HCT116 (cell line): ENCODE results near the gene CTBP2. TPM values are rescaled to one million over a fixed set of nuclear protein-coding genes. Genes with fewer than 3 reads are reported as not detected.

ENCODE experiments used
- ATAC-seq: fragments of 200-7000 bp; cut with Tn5 transposase; 2 replicates; pipeline ENCODE4 v1.9.1; 2020; ENCODE audit warnings: mild to moderate bottlenecking, moderate library complexity
- BruUV-seq: library from RNA; stranded (reverse); fragments of 400-500 nt; replicated peaks from 2 replicates; lab custom pipeline; 2021; lab: Mats Ljungman, UMichigan
- CTCF ChIA-PET: fragments of 300-600 bp; sonication (Branson Sonifier 250); formaldehyde crosslinking; loops from one replicate; lab custom pipeline; 2021; ENCODE audit warnings: antibody characterized with exemption; lab: Charles Lee
- POLR2A ChIA-PET: fragments of 300-600, 350-600 bp; sonication (Branson Sonifier 250); formaldehyde crosslinking; loops from one replicate; lab custom pipeline; 2021; ENCODE audit warnings: antibody characterized with exemption; lab: Charles Lee
- RAD21 ChIA-PET, 2 experiments: fragments of 300-600 bp; sonication (Branson Sonifier 250); formaldehyde crosslinking; loops; one replicate each; lab custom pipeline; 2023; ENCODE audit warnings: low total read pairs in 2 of 2; ENCODE audit not compliant: uncharacterized antibody in 2 of 2, unreplicated experiment in 2 of 2, low non-redundant PET in 1 of 2; lab: Charles Lee
- DNase-seq: peaks from one replicate; pipeline ENCODE4 v3.0.0-alpha.2; 2010; ENCODE audit warnings: low read depth, low spot score
- H2AFZ ChIP-seq: fragments of 200-600 bp; shearing (Covaris generic), sonication (generic); 2 replicates; pipeline ENCODE4 v1.6.1; 2017; ENCODE audit warnings: low read depth, mixed run types, mixed read lengths, antibody characterized with exemption, low read length; ENCODE audit not compliant: poor library complexity, severe bottlenecking
- H3K27ac ChIP-seq: 2 replicates; pipeline ENCODE4 v1.5.1; 2012; ENCODE audit warnings: low read depth, low read length
- H3K27me3 ChIP-seq: fragments of 200-600 bp; sonication (generic); 2 replicates; pipeline ENCODE4 v1.6.1; 2016; ENCODE audit warnings: mixed run types, low read length, mixed read lengths; ENCODE audit not compliant: insufficient read depth
- H3K36me3 ChIP-seq, 2 experiments: fragments of 200-500 bp in 1 of 2; fragments of 200-600 bp in 1 of 2; sonication (Bioruptor generic) in 1 of 2; sonication (generic) in 1 of 2; 2 replicates each; pipeline versions ENCODE4 v1.5.1 to v1.6.1; 2014 to 2016; ENCODE audit warnings: low read length in 2 of 2, inconsistent platforms in 1 of 2, mixed read lengths in 1 of 2, mixed run types in 1 of 2; ENCODE audit not compliant: insufficient read depth in 2 of 2, control insufficient read depth in 1 of 2
- H3K4me1 ChIP-seq, 2 experiments: fragments of 200-600 bp in 1 of 2; sonication (generic) in 1 of 2; 2 replicates each; pipeline versions ENCODE4 v1.5.1 to v1.6.1; 2012 to 2017; ENCODE audit warnings: low read length in 2 of 2, inconsistent platforms in 1 of 2, mild to moderate bottlenecking in 1 of 2, mixed read lengths in 1 of 2, mixed run types in 1 of 2, moderate library complexity in 1 of 2; ENCODE audit not compliant: insufficient read depth in 2 of 2, control insufficient read depth in 1 of 2
- H3K4me2 ChIP-seq: fragments of 200-600 bp; sonication (generic); 2 replicates; pipeline ENCODE4 v1.6.1; 2017; ENCODE audit warnings: mixed run types, low read length, mixed read lengths
- H3K4me3 ChIP-seq, 2 experiments: fragments of 200-600 bp in 1 of 2; sonication (generic) in 1 of 2; replicated peaks in 1 of 2; 2 replicates each; pipeline ENCODE4 v1.5.1; 2011 to 2016; ENCODE audit warnings: low read length in 2 of 2, control low read depth in 1 of 2, low read depth in 1 of 2, mild to moderate bottlenecking in 1 of 2, mixed read lengths in 1 of 2, mixed run types in 1 of 2
- H3K79me2 ChIP-seq: fragments of 200-600 bp; sonication (generic); 2 replicates; pipeline ENCODE4 v1.6.1; 2017; ENCODE audit warnings: mild to moderate bottlenecking, mixed run types, low read length, moderate library complexity, mixed read lengths; ENCODE audit not compliant: insufficient read depth
- H3K9ac ChIP-seq: fragments of 200-600 bp; sonication (generic); 2 replicates; pipeline ENCODE4 v1.6.1; 2016; ENCODE audit warnings: low read length, mixed read lengths
- H3K9me2 ChIP-seq: fragments of 200-600 bp; sonication (generic), shearing (Covaris generic); 2 replicates; pipeline ENCODE4 v1.6.1; 2017; ENCODE audit warnings: mixed run types, mild to moderate bottlenecking, moderate library complexity; ENCODE audit not compliant: insufficient read depth
- H3K9me3 ChIP-seq, 2 experiments: fragments of 200-500 bp in 1 of 2; fragments of 200-600 bp in 1 of 2; sonication (Bioruptor generic) in 1 of 2; sonication (generic) in 1 of 2; 2 replicates each; pipeline ENCODE4 v1.6.1; 2014 to 2017; ENCODE audit warnings: low read length in 2 of 2, mixed read lengths in 2 of 2, inconsistent platforms in 1 of 2, low read depth in 1 of 2, mild to moderate bottlenecking in 1 of 2, mixed run types in 1 of 2, moderate library complexity in 1 of 2; ENCODE audit not compliant: control insufficient read depth in 1 of 2, insufficient read depth in 1 of 2
- H4K20me1 ChIP-seq: fragments of 200-600 bp; sonication (generic), shearing (Covaris generic); 2 replicates; pipeline ENCODE4 v1.6.1; 2017; ENCODE audit warnings: mixed run types, mild to moderate bottlenecking, moderate library complexity; ENCODE audit not compliant: insufficient read depth
- ATF3 ChIP-seq: IDR thresholded peaks from 2 replicates; pipeline ENCODE4 v1.6.1; 2012
- CBX3 ChIP-seq: IDR thresholded peaks from 2 replicates; pipeline ENCODE4 v1.6.1; 2012; ENCODE audit warnings: low read depth
- CEBPB ChIP-seq: IDR thresholded peaks from 2 replicates; pipeline ENCODE4 v1.6.1; 2012; ENCODE audit warnings: low read depth
- CTCF ChIP-seq, 3 experiments: fragments of 200-600 bp in 1 of 3; sonication (generic) in 1 of 3; IDR thresholded peaks in 2 of 3; conservative IDR thresholded peaks in 1 of 3; 2 replicates each; pipeline ENCODE4 v1.5.1; 2012 to 2017; ENCODE audit warnings: low read depth in 2 of 3, low read length in 2 of 3, antibody characterized with exemption in 1 of 3, borderline replicate concordance in 1 of 3, control low read depth in 1 of 3, mild to moderate bottlenecking in 1 of 3, mixed read lengths in 1 of 3, mixed run types in 1 of 3, moderate library complexity in 1 of 3; ENCODE audit not compliant: insufficient read depth in 1 of 3
- ELF1 ChIP-seq: IDR thresholded peaks from 2 replicates; pipeline ENCODE4 v1.6.1; 2012; ENCODE audit warnings: low read depth, borderline replicate concordance
- FOSL1 ChIP-seq: IDR thresholded peaks from 2 replicates; pipeline ENCODE4 v1.6.1; 2012; ENCODE audit warnings: low read depth
- JUND ChIP-seq: IDR thresholded peaks from 2 replicates; pipeline ENCODE4 v1.6.1; 2012
- POLR2A ChIP-seq: IDR thresholded peaks from 2 replicates; pipeline ENCODE4 v1.7.0; 2011; ENCODE audit warnings: borderline replicate concordance; ENCODE audit not compliant: insufficient read depth, insufficient read length; ENCODE audit errors: extremely low read depth
- POLR2AphosphoS5 ChIP-seq: IDR thresholded peaks from 2 replicates; pipeline ENCODE4 v1.6.1; 2011; ENCODE audit warnings: mild to moderate bottlenecking, low read depth, low read length, moderate library complexity
- SIN3A ChIP-seq: IDR thresholded peaks from 2 replicates; pipeline ENCODE4 v1.6.1; 2012; ENCODE audit warnings: low read depth
- SP1 ChIP-seq: IDR thresholded peaks from 2 replicates; pipeline ENCODE4 v1.6.1; 2012; ENCODE audit warnings: low read depth
- SRF ChIP-seq: IDR thresholded peaks from 2 replicates; pipeline ENCODE4 v1.6.1; 2012; ENCODE audit warnings: low read depth
- TCF7L2 ChIP-seq: IDR thresholded peaks from 2 replicates; pipeline ENCODE4 v1.7.0; 2011; ENCODE audit warnings: borderline replicate concordance, inconsistent platforms; ENCODE audit not compliant: insufficient read depth, insufficient read length; ENCODE audit errors: extremely low read depth
- YY1 ChIP-seq: IDR thresholded peaks from 2 replicates; pipeline ENCODE4 v1.6.1; 2011; ENCODE audit warnings: low read length, low read depth, moderate library complexity, mild to moderate bottlenecking; ENCODE audit not compliant: insufficient replicate concordance; ENCODE audit errors: extremely low read depth
- ZBTB33 ChIP-seq: IDR thresholded peaks from 2 replicates; pipeline ENCODE4 v1.6.1; 2011; ENCODE audit warnings: mild to moderate bottlenecking, low read length, moderate library complexity; ENCODE audit not compliant: insufficient replicate concordance; ENCODE audit errors: extremely low read depth
- intact Hi-C: fragments of 100-400 bp; cut with micrococcal nuclease; formaldehyde crosslinking; loops from 2 replicates; pipeline ENCODE4 v1.10.0; 2022
- total RNA-seq: library from RNA; stranded (reverse); gene quantifications from one replicate; pipeline ENCODE4 v1.2.1, GENCODE V29; 2021; ENCODE audit not compliant: unreplicated experiment

CTBP2 gene
- total RNA-seq, 1 experiment from 2014 or later: 144 TPM

- Histone ChIP-seq H3K4me3 (no peak overlapping the region), H3K4me2 (no peak overlapping the region), H2AFZ (no peak overlapping the region), H3K9me3 (no peaks in the 10 kb centered on the region), H3K9me2 (no peaks in the 10 kb centered on the region), H4K20me1 (no peaks in the 10 kb centered on the region; the same call in 1 of the 2 replicates), H3K9ac (no peak overlapping the region), H3K4me1 (peaks cover 41 to 49% of the 10 kb centered on the region in 2 experiments), H3K27me3 (no peaks in the 10 kb centered on the region), H3K27ac (no peak overlapping the region), H3K36me3 (no peaks in the 10 kb centered on the region), H3K79me2 (peaks cover 97% of the 10 kb centered on the region)
- DNase-seq (no peak), ATAC-seq (no peak)
- ChIA-PET RAD21 (no interaction called here), CTCF (interaction anchor here (1.6 kb wide), 1 partner anchor 71 kb away, joined by 5 read pairs; no protein-coding TSS in a partner anchor), POLR2A (no interaction called here)
- intact Hi-C loops: no loop called here
- BruUV-seq: no TSS peak
- no peak for TF ChIP-seq TCF7L2
- no peak for TF ChIP-seq CBX3
- no peak for TF ChIP-seq SRF
- no peak for TF ChIP-seq CTCF (IDR thresholded peaks at IDR 0.05 in 2 of 3, conservative IDR thresholded peaks at IDR 0.05 in 1 of 3; ENCODE audit: borderline replicate concordance in 1 of 3, insufficient read depth in 1 of 3, low read depth in 2 of 3, low read length in 2 of 3)
- TF ChIP-seq POLR2AphosphoS5: no peak
- TF ChIP-seq ELF1: no peak
- no peak for TF ChIP-seq POLR2A
- no peak for TF ChIP-seq YY1
- no peak for TF ChIP-seq SIN3A
- no peak for TF ChIP-seq JUND
- TF ChIP-seq ZBTB33: no peak
- no peak for TF ChIP-seq SP1
- TF ChIP-seq CEBPB: no peak
- no peak for TF ChIP-seq FOSL1
- no peak for TF ChIP-seq ATF3
Observed at GRCh38 chr10:125118701-125119100, 41.7 kb downstream of the CTBP2 start.
